DMS114 treated with DMSO at 0.1 percent for 48 hours (cell line): ENCODE measurements around the gene CFAP61.

Experiments used
- DNase-seq: peaks from one replicate; lab custom pipeline; 2025; ENCODE audit not compliant: unreplicated experiment; lab: John Stamatoyannopoulos, UW

CFAP61 gene

GRCh38 chr20:20150241-20150640 is 97.9 kb downstream of the CFAP61 start:
- DNase-seq, result no peak

GRCh38 chr20:20160520-20160919 is 108.2 kb downstream of the CFAP61 start:
- DNase-seq, result no peak

- no peak for DNase-seq
Measured at GRCh38 chr20:20161611-20162010, 109.3 kb downstream of the CFAP61 start.

GRCh38 chr20:20167698-20168097 is 115.4 kb downstream of the CFAP61 start:
- DNase-seq, result no peak

DNA sequence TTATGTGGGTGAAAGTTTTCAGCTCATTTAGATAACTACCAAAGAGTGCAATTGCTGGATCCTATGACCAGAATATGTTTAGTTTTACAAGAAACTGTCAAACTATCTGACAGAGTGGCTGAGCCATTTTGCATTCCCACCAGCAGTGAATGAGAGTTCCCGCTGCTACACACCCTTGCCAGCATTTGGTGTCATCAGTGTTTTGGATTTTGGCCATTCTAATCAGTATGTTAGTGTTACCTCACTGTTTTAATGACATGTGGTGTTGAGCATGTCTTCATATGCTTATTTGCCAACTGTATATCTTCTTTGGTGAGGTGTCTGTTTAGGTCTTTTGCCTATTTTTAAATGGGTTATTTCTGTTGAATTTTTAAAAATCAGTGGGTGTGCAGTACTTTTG is 120.9 kb downstream of the CFAP61 start:
- DNase-seq, result no peak

GRCh38 chr20:20174089-20174835 is 121.9 kb downstream of the CFAP61 start:
- DNase-seq, result no peak

DNA sequence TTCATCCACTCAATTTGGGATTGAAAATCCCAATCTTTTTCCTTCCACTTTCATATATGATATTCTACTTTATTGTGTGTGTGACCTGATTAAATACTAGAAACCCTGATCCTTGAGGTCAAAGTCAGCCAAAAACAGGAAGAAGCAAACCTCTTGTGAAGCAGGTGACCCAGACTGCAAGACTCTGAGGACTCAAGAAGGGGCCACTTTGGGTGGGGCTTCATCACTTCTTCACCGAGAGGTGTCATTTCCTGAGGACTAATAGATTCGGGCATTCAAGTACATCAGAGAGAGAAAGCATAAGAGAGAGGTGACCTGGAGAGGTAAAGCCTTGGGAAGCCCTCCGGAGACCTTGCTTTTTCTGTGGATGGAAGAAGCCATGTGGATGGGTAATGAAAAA is 129.0 kb downstream of the CFAP61 start:
- DNase-seq, result no peak

GRCh38 chr20:20184149-20184548 is 131.8 kb downstream of the CFAP61 start:
- DNase-seq, result no peak

- DNase-seq, result no peak
Measured at GRCh38 chr20:20184706-20185105, 132.4 kb downstream of the CFAP61 start.

DNA sequence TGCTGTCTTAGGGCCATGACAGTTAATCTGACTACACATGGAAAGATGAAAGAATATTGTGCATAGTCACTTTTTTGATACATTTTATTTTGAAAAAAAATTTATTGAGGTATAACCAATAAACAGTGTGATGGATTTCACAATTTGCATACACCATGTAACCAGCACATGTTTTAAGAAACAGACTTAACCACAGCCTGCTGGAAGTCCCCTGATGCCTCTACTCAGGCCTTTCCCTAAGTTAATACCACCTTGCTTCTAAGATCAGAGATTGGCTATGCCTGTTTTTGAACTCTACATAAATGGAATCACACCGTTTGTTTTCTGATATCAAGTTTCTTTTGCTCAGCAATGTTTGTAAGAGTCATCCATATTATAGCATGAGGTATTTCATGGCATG is 136.3 kb downstream of the CFAP61 start:
- DNase-seq, result no peak

- no peak for DNase-seq
Measured at GRCh38 chr20:20192366-20192765, 140.0 kb downstream of the CFAP61 start.

DNA sequence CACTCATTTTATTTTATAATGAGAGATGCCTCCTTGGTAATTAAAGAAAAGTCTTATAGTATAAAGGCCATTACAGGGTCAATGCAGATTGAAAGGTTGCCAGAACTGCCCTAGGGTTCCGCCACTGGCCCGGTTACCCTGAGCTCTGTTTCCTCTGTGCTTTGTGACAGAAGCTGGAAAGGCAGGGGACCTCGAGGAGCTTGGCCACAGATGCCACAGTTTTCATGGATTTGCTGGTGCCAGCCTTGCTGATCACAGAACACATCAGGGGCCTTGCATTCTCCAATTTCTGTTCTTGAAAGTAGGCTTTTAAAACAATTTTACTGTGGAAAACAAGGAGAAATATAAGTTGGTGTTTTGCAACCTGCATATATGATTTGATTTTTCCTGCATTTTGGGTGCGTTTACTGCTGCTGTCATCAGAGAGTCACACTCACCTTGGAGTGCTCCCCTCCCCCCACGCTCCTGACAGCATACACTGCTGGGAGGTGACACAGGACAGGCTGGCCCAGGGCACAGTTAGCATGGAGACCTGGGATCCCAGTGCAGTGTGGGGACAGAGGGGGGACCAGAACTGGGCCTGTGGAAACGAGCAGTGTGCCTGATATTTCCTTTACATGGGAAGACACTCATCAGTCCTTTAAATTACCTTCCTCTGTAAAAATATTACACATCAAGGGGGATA is 142.8 kb downstream of the CFAP61 start:
- DNase-seq, result no peak

DNA sequence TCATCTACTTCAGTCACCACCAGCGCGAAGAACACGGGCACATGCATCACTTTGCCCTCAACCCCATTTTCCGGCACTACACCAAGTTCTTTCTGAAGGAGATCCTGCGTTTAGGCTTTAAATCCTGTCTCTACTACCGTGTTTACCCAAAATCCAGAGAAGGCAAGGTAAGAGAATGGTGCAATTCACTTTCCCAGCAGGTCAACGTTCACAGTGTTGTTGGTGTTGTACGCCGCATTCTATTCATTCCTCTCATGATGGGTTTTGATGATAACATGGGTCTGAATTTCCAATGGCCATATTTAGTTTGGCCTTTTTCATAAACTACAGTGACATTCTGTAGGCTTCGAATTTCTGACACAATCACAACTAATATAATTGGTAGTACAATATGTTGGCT is 144.3 kb downstream of the CFAP61 start:
- DNase-seq, result no peak

GRCh38 chr20:20198011-20198410 is 145.7 kb downstream of the CFAP61 start:
- DNase-seq, result no peak

- DNase-seq, result no peak
Measured at GRCh38 chr20:20199361-20200160, 147.2 kb downstream of the CFAP61 start.

- DNase-seq, result no peak
Measured at GRCh38 chr20:20201124-20201523, 148.8 kb downstream of the CFAP61 start.

- no peak for DNase-seq
Measured at GRCh38 chr20:20201639-20202038, 149.3 kb downstream of the CFAP61 start.

DNA sequence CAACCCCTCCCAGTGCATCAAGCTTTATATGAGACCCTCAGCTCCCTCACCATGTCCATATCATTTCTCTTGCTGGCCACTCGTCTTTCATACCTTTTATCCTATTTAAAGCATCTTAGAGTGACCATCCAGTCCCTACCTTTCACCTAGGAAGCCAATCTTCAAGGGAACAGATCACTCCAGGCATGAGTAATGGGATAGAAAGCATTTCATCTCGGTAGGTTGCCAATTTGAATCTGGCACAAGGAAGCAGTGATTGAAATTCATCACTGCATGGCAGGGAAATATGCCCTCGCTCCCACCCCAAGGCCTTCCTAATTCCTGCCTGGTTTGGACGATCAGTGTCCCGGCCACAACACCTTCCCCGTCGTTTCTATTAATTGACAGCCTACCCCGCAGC is 150.4 kb downstream of the CFAP61 start:
- DNase-seq, result no peak

DNA sequence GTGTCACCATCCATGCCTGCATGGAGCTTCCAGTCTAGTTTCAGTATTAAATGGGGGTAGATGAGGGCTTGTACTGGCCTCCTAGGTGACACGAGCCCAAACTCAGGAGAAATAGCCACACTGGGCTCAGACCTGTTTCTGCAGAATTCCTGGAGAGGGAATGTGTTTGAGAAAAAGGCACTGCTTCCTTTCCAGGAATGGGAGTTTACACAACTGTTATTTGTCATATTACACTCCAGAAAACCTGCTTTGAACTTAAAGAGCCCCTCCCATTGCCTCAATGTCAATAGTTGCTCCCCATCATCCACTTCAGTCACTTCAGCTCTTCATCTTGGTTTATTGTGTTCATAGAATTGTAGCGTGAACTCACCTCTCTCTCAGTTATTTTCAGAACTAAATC is 151.5 kb downstream of the CFAP61 start:
- no peak for DNase-seq

- no peak for DNase-seq
Measured at GRCh38 chr20:20204256-20204655, 151.9 kb downstream of the CFAP61 start.

DNA sequence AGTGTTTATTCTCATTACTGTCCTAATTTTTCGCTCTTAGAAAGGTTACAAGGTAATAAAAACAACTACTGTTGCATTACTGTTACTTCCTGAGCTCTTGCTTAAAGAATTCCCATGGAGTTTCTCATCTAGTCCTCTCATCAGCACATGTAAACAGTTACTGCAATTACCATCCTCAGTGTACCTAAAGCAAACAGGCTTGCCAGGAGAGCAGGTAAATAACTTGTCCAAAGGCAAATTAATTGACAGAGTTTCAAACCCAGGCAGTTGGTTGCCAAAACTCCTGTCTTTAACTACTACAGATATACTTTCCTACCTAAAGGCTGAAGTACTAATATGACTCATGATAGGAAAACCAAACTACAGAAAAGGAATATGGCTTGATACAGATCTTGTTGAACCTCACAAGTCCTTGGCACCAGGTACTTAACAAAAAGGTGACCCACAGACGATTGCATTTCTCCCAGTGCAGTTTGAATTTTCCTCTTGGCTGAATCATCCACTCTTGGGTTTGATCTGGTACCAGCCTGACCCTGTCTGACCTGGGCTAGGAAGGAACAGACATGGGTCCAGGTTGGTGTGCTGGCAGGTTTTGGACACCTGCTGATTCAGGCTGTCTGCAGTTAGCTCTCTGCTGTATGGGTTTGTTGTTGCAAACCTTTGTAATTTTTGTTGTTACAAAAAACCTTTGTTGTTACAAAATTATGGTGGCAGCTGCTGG is 153.0 kb downstream of the CFAP61 start:
- DNase-seq, result no peak
